Measurements from ENCODE around the gene LIN28B.

The LIN28B gene

GRCh38 chr6:105042648-105043047 is 85.7 kb downstream of the LIN28B start:
- no peak for DNase-seq (ENCODE audit: low read depth)
- no peak overlapping the region for H3K4me3 ChIP-seq (ENCODE audit: control insufficient read depth, low read depth, low read length)
- TF ChIP-seq, protein P1, sequence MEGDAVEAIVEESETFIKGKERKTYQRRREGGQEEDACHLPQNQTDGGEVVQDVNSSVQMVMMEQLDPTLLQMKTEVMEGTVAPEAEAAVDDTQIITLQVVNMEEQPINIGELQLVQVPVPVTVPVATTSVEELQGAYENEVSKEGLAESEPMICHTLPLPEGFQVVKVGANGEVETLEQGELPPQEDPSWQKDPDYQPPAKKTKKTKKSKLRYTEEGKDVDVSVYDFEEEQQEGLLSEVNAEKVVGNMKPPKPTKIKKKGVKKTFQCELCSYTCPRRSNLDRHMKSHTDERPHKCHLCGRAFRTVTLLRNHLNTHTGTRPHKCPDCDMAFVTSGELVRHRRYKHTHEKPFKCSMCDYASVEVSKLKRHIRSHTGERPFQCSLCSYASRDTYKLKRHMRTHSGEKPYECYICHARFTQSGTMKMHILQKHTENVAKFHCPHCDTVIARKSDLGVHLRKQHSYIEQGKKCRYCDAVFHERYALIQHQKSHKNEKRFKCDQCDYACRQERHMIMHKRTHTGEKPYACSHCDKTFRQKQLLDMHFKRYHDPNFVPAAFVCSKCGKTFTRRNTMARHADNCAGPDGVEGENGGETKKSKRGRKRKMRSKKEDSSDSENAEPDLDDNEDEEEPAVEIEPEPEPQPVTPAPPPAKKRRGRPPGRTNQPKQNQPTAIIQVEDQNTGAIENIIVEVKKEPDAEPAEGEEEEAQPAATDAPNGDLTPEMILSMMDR (IDR thresholded peaks at IDR 0.05; ENCODE audit: control insufficient read depth, insufficient read depth, low read depth, low read length, missing control alignments), result no peak

- no peak overlapping the region for H3K4me3 ChIP-seq (ENCODE audit: control insufficient read depth, low read depth, low read length)
- TF ChIP-seq, protein P1 (IDR thresholded peaks at IDR 0.05; ENCODE audit: control insufficient read depth, insufficient read depth, low read depth, low read length, missing control alignments), result no peak
- DNase-seq (ENCODE audit: low read depth), result no peak
Observed at GRCh38 chr6:105043979-105044378, 87.1 kb downstream of the LIN28B start.

- peak; percentile 7 for DNase-seq (ENCODE audit: low read depth)
- TF ChIP-seq, protein P1 (IDR thresholded peaks at IDR 0.05; ENCODE audit: control insufficient read depth, insufficient read depth, low read depth, low read length, missing control alignments), result no peak
- no peak overlapping the region for H3K4me3 ChIP-seq (ENCODE audit: control insufficient read depth, low read depth, low read length)
Observed at GRCh38 chr6:105045526-105045925, 88.6 kb downstream of the LIN28B start.

GRCh38 chr6:105051941-105052471 is 95.1 kb downstream of the LIN28B start:
- TF ChIP-seq, protein P1 (IDR thresholded peaks at IDR 0.05; ENCODE audit: control insufficient read depth, insufficient read depth, low read depth, low read length, missing control alignments), result no peak
- peak; percentile 8 for DNase-seq (ENCODE audit: low read depth)
- H3K4me3 ChIP-seq (ENCODE audit: control insufficient read depth, low read depth, low read length), result no peak overlapping the region

GRCh38 chr6:105056646-105057045 is 99.7 kb downstream of the LIN28B start:
- DNase-seq (ENCODE audit: low read depth), result no peak
- TF ChIP-seq, protein P1 (IDR thresholded peaks at IDR 0.05; ENCODE audit: control insufficient read depth, insufficient read depth, low read depth, low read length, missing control alignments), result no peak
- no peak overlapping the region for H3K4me3 ChIP-seq (ENCODE audit: control insufficient read depth, low read depth, low read length)

DNA sequence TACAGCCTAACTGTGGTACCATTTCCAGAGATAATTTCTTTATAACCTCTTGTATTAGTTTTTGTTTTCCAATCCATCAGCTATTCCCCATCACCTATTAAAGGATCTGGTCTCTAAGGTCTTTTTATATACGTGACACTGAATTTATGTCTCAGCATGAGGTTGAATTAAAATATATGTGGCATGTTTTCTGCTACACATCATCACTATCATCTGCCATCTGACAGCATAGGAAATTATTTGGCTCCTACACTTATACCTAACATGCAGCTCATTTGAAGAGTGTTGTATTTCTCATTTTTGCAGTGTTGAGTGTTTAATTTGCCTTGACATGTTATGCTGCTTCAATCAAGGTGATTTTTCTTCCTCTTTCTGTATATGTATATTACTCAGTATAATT is 100.3 kb downstream of the LIN28B start:
- TF ChIP-seq, protein P1 (IDR thresholded peaks at IDR 0.05; ENCODE audit: control insufficient read depth, insufficient read depth, low read depth, low read length, missing control alignments), result no peak
- DNase-seq (ENCODE audit: low read depth), result no peak
- H3K4me3 ChIP-seq (ENCODE audit: control insufficient read depth, low read depth, low read length), result no peak overlapping the region

- DNase-seq (ENCODE audit: low read depth), result no peak
- H3K4me3 ChIP-seq (ENCODE audit: control insufficient read depth, low read depth, low read length), result no peak overlapping the region
- TF ChIP-seq, protein P1 (IDR thresholded peaks at IDR 0.05; ENCODE audit: control insufficient read depth, insufficient read depth, low read depth, low read length, missing control alignments), result no peak
Observed at GRCh38 chr6:105058316-105058715, 101.4 kb downstream of the LIN28B start.
